Astrocyte (in vitro differentiated cells and primary cell): ENCODE results near the gene RGS14. TPM values are rescaled to one million over a fixed set of nuclear protein-coding genes. Genes with fewer than 3 reads are reported as not detected.
"Not testable (repeated sequence)": the region's sequence is repeated elsewhere in the genome, so short reads cannot be mapped to it uniquely, and the experiment has no call there.

Source experiments
- DNase-seq: peaks from one replicate; pipeline ENCODE4 v3.0.0-alpha.2; 2010; ENCODE audit warnings: low read depth
- FAIRE-seq: peaks from 2 replicates; lab custom pipeline; 2011; peaks lifted over from hg19 to GRCh38; lab: Jason Lieb, UNC
- H2AFZ ChIP-seq: 2 replicates; pipeline ENCODE4 v1.6.0; 2012; ENCODE audit warnings: low read depth, low read length, inconsistent platforms
- H3K27ac ChIP-seq: 2 replicates; pipeline ENCODE4 v1.5.1; 2011; ENCODE audit warnings: low read depth, low read length, inconsistent platforms
- H3K27me3 ChIP-seq: 2 replicates; pipeline ENCODE4 v1.6.0; 2011; ENCODE audit warnings: low read length, inconsistent platforms; ENCODE audit not compliant: insufficient read depth
- H3K36me3 ChIP-seq: 2 replicates; pipeline ENCODE4 v1.5.1; 2011; ENCODE audit warnings: low read length, inconsistent platforms; ENCODE audit not compliant: insufficient read depth
- H3K4me1 ChIP-seq: 2 replicates; pipeline ENCODE4 v1.5.1; 2011; ENCODE audit warnings: low read length, inconsistent platforms; ENCODE audit not compliant: insufficient read depth
- H3K4me2 ChIP-seq: 2 replicates; pipeline ENCODE4 v1.6.0; 2012; ENCODE audit warnings: low read length, inconsistent platforms
- H3K4me3 ChIP-seq: 2 replicates; pipeline ENCODE4 v1.5.1; 2011; ENCODE audit warnings: low read depth, mild to moderate bottlenecking, low read length, inconsistent platforms; ENCODE audit not compliant: insufficient read depth
- H3K79me2 ChIP-seq: 2 replicates; pipeline ENCODE4 v1.6.0; 2012; ENCODE audit warnings: mild to moderate bottlenecking, low read length, inconsistent platforms; ENCODE audit not compliant: insufficient read depth
- H3K9ac ChIP-seq: 2 replicates; pipeline ENCODE4 v1.6.0; 2012; ENCODE audit warnings: mild to moderate bottlenecking, low read length, inconsistent platforms
- H3K9me3 ChIP-seq: 2 replicates; pipeline ENCODE4 v1.5.1; 2012; ENCODE audit warnings: low read depth, mild to moderate bottlenecking, low read length, inconsistent platforms; ENCODE audit not compliant: insufficient read depth
- H4K20me1 ChIP-seq: 2 replicates; pipeline ENCODE4 v1.6.0; 2012; ENCODE audit warnings: low read length, inconsistent platforms; ENCODE audit not compliant: insufficient read depth
- H3K27ac Mint-ChIP-seq: one replicate; pipeline ENCODE4 v1.8.0; 2021; ENCODE audit warnings: mild to moderate bottlenecking, mixed read lengths; ENCODE audit not compliant: unreplicated experiment
- H3K27me3 Mint-ChIP-seq: one replicate; pipeline ENCODE4 v1.8.0; 2021; ENCODE audit warnings: low read depth, mixed read lengths; ENCODE audit not compliant: unreplicated experiment
- H3K36me3 Mint-ChIP-seq: one replicate; pipeline ENCODE4 v1.8.0; 2021; ENCODE audit warnings: low read depth, mixed read lengths; ENCODE audit not compliant: unreplicated experiment
- H3K4me1 Mint-ChIP-seq: one replicate; pipeline ENCODE4 v1.8.0; 2021; ENCODE audit warnings: low read depth, mixed read lengths; ENCODE audit not compliant: unreplicated experiment
- H3K4me3 Mint-ChIP-seq: one replicate; pipeline ENCODE4 v1.8.0; 2021; ENCODE audit warnings: mild to moderate bottlenecking, moderate library complexity, mixed read lengths; ENCODE audit not compliant: unreplicated experiment
- H3K9me3 Mint-ChIP-seq: one replicate; pipeline ENCODE4 v1.8.0; 2021; ENCODE audit warnings: mild to moderate bottlenecking, mixed read lengths; ENCODE audit not compliant: unreplicated experiment
- CTCF ChIP-seq: IDR thresholded peaks from 2 replicates; pipeline ENCODE4 v1.5.1; 2011; ENCODE audit warnings: low read depth, mild to moderate bottlenecking, inconsistent platforms, low read length, moderate library complexity; ENCODE audit not compliant: insufficient read depth
- EZH2 ChIP-seq: IDR thresholded peaks from 2 replicates; pipeline ENCODE4 v1.6.1; 2012; ENCODE audit warnings: mild to moderate bottlenecking, low read length, inconsistent platforms; ENCODE audit not compliant: insufficient read depth
- total RNA-seq: library from RNA; stranded (reverse); gene quantifications from 2 replicates; pipeline ENCODE4 v1.2.1, GENCODE V29; 2021

The RGS14 gene
- total RNA-seq, 1 donor from 2014 or later = 7.8 TPM

GRCh38 chr5:177372910-177373309, 15.2 kb downstream of the RGS14 start:
- no peak for TF ChIP-seq EZH2
- TF ChIP-seq CTCF = no peak
- H3K4me3 ChIP-seq = no peak overlapping the region
- H3K27me3 ChIP-seq = peaks cover 4% of the 10 kb centered on the region
- FAIRE-seq = no peak
- H3K4me1 ChIP-seq = peaks cover 6% of the 10 kb centered on the region
- DNase-seq = no peak
- no peak overlapping the region for H2AFZ ChIP-seq
- no peak overlapping the region for H3K27ac ChIP-seq
- H3K9ac ChIP-seq = no peak overlapping the region
- peaks cover 17% of the 10 kb centered on the region for H3K27me3 Mint-ChIP-seq
- no peak overlapping the region for H3K27ac Mint-ChIP-seq
- H3K36me3 ChIP-seq = no peaks in the 10 kb centered on the region
- H3K9me3 Mint-ChIP-seq = peaks cover 3% of the 10 kb centered on the region
- no peaks in the 10 kb centered on the region for H3K4me1 Mint-ChIP-seq
- peaks cover 11% of the 10 kb centered on the region for H3K36me3 Mint-ChIP-seq
- no peaks in the 10 kb centered on the region for H3K79me2 ChIP-seq
- no peaks in the 10 kb centered on the region for H4K20me1 ChIP-seq
- H3K4me3 Mint-ChIP-seq = no peak overlapping the region
- H3K4me2 ChIP-seq = no peak overlapping the region
- no peaks in the 10 kb centered on the region for H3K9me3 ChIP-seq

- H3K36me3 Mint-ChIP-seq = peaks cover 9% of the 10 kb centered on the region
- DNase-seq = no peak
- H3K4me3 Mint-ChIP-seq = no peak overlapping the region
- Histone ChIP-seq H4K20me1 (no peaks in the 10 kb centered on the region), H3K9me3 (no peaks in the 10 kb centered on the region), H3K4me2 (no peak overlapping the region), H3K9ac (no peak overlapping the region), H3K27ac (no peak overlapping the region), H3K4me1 (peaks cover 6% of the 10 kb centered on the region), H3K36me3 (no peaks in the 10 kb centered on the region), H3K27me3 (no peaks in the 10 kb centered on the region), H3K4me3 (no peak overlapping the region), H2AFZ (no peak overlapping the region), H3K79me2 (no peaks in the 10 kb centered on the region)
- FAIRE-seq = no peak
- no peak for TF ChIP-seq CTCF
- no peaks in the 10 kb centered on the region for H3K4me1 Mint-ChIP-seq
- H3K9me3 Mint-ChIP-seq = peaks cover 3% of the 10 kb centered on the region
- H3K27me3 Mint-ChIP-seq = peaks cover 18% of the 10 kb centered on the region
- H3K27ac Mint-ChIP-seq = no peak overlapping the region
Observed at GRCh38 chr5:177373806-177374205, 16.1 kb downstream of the RGS14 start.

- Mint-ChIP-seq H3K27ac (no peak overlapping the region), H3K36me3 (peaks cover 5% of the 10 kb centered on the region), H3K4me3 (no peak overlapping the region), H3K9me3 (peaks cover 2% of the 10 kb centered on the region), H3K27me3 (peaks cover 15% of the 10 kb centered on the region), H3K4me1 (peaks cover 1% of the 10 kb centered on the region)
- peaks cover 9% of the 10 kb centered on the region for H3K4me1 ChIP-seq
- FAIRE-seq = no peak
- no peaks in the 10 kb centered on the region for H3K27me3 ChIP-seq
- no peak overlapping the region for H3K4me2 ChIP-seq
- no peak overlapping the region for H3K9ac ChIP-seq
- TF ChIP-seq CTCF = no peak
- TF ChIP-seq EZH2 = no peak
- no peaks in the 10 kb centered on the region for H3K36me3 ChIP-seq
- no peak overlapping the region for H3K4me3 ChIP-seq
- DNase-seq = no peak
- H3K9me3 ChIP-seq = no peaks in the 10 kb centered on the region
- no peaks in the 10 kb centered on the region for H3K79me2 ChIP-seq
- no peak overlapping the region for H2AFZ ChIP-seq
- H4K20me1 ChIP-seq = no peaks in the 10 kb centered on the region
- no peak overlapping the region for H3K27ac ChIP-seq
Observed at GRCh38 chr5:177374211-177374610, 16.5 kb downstream of the RGS14 start.

- not testable (repeated sequence) for H3K36me3 Mint-ChIP-seq, H3K9me3 Mint-ChIP-seq, DNase-seq, H3K9ac ChIP-seq, H4K20me1 ChIP-seq, H3K9me3 ChIP-seq, H3K79me2 ChIP-seq, H3K4me2 ChIP-seq, H3K4me3 Mint-ChIP-seq, H3K36me3 ChIP-seq, H2AFZ ChIP-seq, H3K27me3 ChIP-seq, FAIRE-seq, H3K4me1 Mint-ChIP-seq, H3K27ac ChIP-seq, H3K4me3 ChIP-seq, H3K27ac Mint-ChIP-seq
- peaks cover 12% of the 10 kb centered on the region for H3K4me1 ChIP-seq
- peaks cover 15% of the 10 kb centered on the region for H3K27me3 Mint-ChIP-seq
Observed at GRCh38 chr5:177375516-177375915, 17.8 kb downstream of the RGS14 start.
